Natural killer cell (primary cell): Measurements from ENCODE around the gene NUAK1. TPM values are rescaled to one million over a fixed set of nuclear protein-coding genes. Genes with fewer than 3 reads are reported as not detected.

Experiments
- ATAC-seq, 3 donors: fragments of 150-1000 bp in 2 of 3; fragments of 200-7000 bp in 1 of 3; cut with Tn5 transposase; 1 replicate in 1 of 3; 2 replicates in 2 of 3; pipeline ENCODE4 v1.10.0; 2021; ENCODE audit warnings: mild to moderate bottlenecking in 2 of 3, moderate library complexity in 2 of 3
- DNase-seq, 2 donors: peaks; one replicate each; pipeline versions ENCODE4 v3.0.0 to v3.0.0-alpha.2; 2013 to 2021; ENCODE audit warnings: mixed read lengths in 1 of 2
- H3K27ac ChIP-seq: one replicate; pipeline ENCODE4 v1.5.1; 2013; ENCODE audit warnings: mild to moderate bottlenecking, low read length
- H3K27me3 ChIP-seq: one replicate; pipeline ENCODE4 v1.6.1; 2013; ENCODE audit warnings: low read length; ENCODE audit not compliant: control insufficient read depth, insufficient read depth
- H3K36me3 ChIP-seq: one replicate; pipeline ENCODE4 v1.6.1; 2013; ENCODE audit warnings: low read length; ENCODE audit not compliant: control insufficient read depth, insufficient read depth
- H3K4me1 ChIP-seq: one replicate; pipeline ENCODE4 v1.6.1; 2013; ENCODE audit warnings: low read length; ENCODE audit not compliant: control insufficient read depth, insufficient read depth
- H3K4me3 ChIP-seq: one replicate; pipeline ENCODE4 v1.5.1; 2013; ENCODE audit warnings: low read length
- H3K9me3 ChIP-seq: one replicate; pipeline ENCODE4 v1.6.1; 2013; ENCODE audit warnings: low read length; ENCODE audit not compliant: control insufficient read depth, insufficient read depth
- H3K27ac Mint-ChIP-seq, 2 donors: one replicate each; pipeline ENCODE4 v1.8.0; 2022; ENCODE audit warnings: mild to moderate bottlenecking in 2 of 2, mixed read lengths in 2 of 2, moderate library complexity in 1 of 2
- H3K27me3 Mint-ChIP-seq, 2 donors: one replicate each; pipeline ENCODE4 v1.8.0; 2022; ENCODE audit warnings: low read depth in 2 of 2, mixed read lengths in 2 of 2
- H3K36me3 Mint-ChIP-seq: one replicate; pipeline ENCODE4 v1.8.0; 2022; ENCODE audit warnings: mixed read lengths
- H3K4me1 Mint-ChIP-seq, 2 donors: one replicate each; pipeline ENCODE4 v1.8.0; 2022; ENCODE audit warnings: mixed read lengths in 2 of 2
- H3K4me3 Mint-ChIP-seq: one replicate; pipeline ENCODE4 v1.8.0; 2022; ENCODE audit warnings: mild to moderate bottlenecking, moderate library complexity, mixed read lengths
- H3K9me3 Mint-ChIP-seq, 2 donors: one replicate each; pipeline ENCODE4 v1.8.0; 2022; ENCODE audit warnings: mixed read lengths in 2 of 2
- WGBS: methylation state at CpG from one replicate; pipeline ENCODE4 v1.1.7; 2013; ENCODE audit warnings: missing lambda C conversion rate; ENCODE audit not compliant: insufficient coverage; 5-methylcytosine and 5-hydroxymethylcytosine counted together
- intact Hi-C: fragments of 100-400 bp; cut with micrococcal nuclease; formaldehyde crosslinking; loops from one replicate; pipeline ENCODE4 v1.14.2; 2022
- total RNA-seq, 4 donors: library from RNA; stranded (reverse); fragments of 120-200 nt in 1 of 4; gene quantifications; one replicate each; pipeline versions ENCODE4 v1.2.3 to v1.2.4, GENCODE V29; 2013 to 2022
- TF ChIP-seq, protein P1 (sequence below): fragments of 200-600 bp; IDR thresholded peaks from one replicate; pipeline ENCODE4 v1.8.0; 2022; ENCODE audit warnings: antibody characterized with exemption

NUAK1 gene
- total RNA-seq, 3 donors from 2014 or later (not counting 1 experiment from before 2014, with no cell fraction given): 1.4 to 10.9 (median 3.4) TPM

GRCh38 chr12:106073179-106073578 is 65.6 kb downstream of the NUAK1 start:
- Histone ChIP-seq H3K4me3 (no peak overlapping the region), H3K36me3 (no peaks in the 10 kb centered on the region), H3K27me3 (no peaks in the 10 kb centered on the region), H3K4me1 (no peaks in the 10 kb centered on the region), H3K9me3 (no peaks in the 10 kb centered on the region), H3K27ac (no peak overlapping the region)
- no peak for ATAC-seq
- TF ChIP-seq, protein P1, sequence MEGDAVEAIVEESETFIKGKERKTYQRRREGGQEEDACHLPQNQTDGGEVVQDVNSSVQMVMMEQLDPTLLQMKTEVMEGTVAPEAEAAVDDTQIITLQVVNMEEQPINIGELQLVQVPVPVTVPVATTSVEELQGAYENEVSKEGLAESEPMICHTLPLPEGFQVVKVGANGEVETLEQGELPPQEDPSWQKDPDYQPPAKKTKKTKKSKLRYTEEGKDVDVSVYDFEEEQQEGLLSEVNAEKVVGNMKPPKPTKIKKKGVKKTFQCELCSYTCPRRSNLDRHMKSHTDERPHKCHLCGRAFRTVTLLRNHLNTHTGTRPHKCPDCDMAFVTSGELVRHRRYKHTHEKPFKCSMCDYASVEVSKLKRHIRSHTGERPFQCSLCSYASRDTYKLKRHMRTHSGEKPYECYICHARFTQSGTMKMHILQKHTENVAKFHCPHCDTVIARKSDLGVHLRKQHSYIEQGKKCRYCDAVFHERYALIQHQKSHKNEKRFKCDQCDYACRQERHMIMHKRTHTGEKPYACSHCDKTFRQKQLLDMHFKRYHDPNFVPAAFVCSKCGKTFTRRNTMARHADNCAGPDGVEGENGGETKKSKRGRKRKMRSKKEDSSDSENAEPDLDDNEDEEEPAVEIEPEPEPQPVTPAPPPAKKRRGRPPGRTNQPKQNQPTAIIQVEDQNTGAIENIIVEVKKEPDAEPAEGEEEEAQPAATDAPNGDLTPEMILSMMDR: no peak
- no peaks in the 10 kb centered on the region for H3K36me3 Mint-ChIP-seq
- no peak overlapping the region for H3K4me3 Mint-ChIP-seq
- H3K27me3 Mint-ChIP-seq: peaks cover 6 to 25% of the 10 kb centered on the region in 2 donors
- no peaks in the 10 kb centered on the region for H3K4me1 Mint-ChIP-seq
- WGBS: 78% methylated on average over 3 of the region's 3 CpGs
- DNase-seq: no peak
- H3K27ac Mint-ChIP-seq: no peak overlapping the region
- intact Hi-C loops: no loop called here
- H3K9me3 Mint-ChIP-seq: no peaks in the 10 kb centered on the region

- no peaks in the 10 kb centered on the region for H3K36me3 ChIP-seq
- TF ChIP-seq, protein P1: no peak
- Mint-ChIP-seq H3K36me3 (no peaks in the 10 kb centered on the region), H3K4me3 (no peak overlapping the region), H3K9me3 (no peaks in the 10 kb centered on the region), H3K4me1 (no peaks in the 10 kb centered on the region), H3K27me3 (peaks cover 6 to 24% of the 10 kb centered on the region in 2 donors), H3K27ac (no peak overlapping the region)
- H3K27ac ChIP-seq: no peak overlapping the region
- no peaks in the 10 kb centered on the region for H3K27me3 ChIP-seq
- WGBS: 62% methylated on average over 2 of the region's 2 CpGs
- H3K4me1 ChIP-seq: no peaks in the 10 kb centered on the region
- H3K4me3 ChIP-seq: no peak overlapping the region
- H3K9me3 ChIP-seq: no peaks in the 10 kb centered on the region
- no peak for ATAC-seq
- DNase-seq: no peak
- intact Hi-C loops: no loop called here
Observed at GRCh38 chr12:106072751-106073150, 66.0 kb downstream of the NUAK1 start.

DNA sequence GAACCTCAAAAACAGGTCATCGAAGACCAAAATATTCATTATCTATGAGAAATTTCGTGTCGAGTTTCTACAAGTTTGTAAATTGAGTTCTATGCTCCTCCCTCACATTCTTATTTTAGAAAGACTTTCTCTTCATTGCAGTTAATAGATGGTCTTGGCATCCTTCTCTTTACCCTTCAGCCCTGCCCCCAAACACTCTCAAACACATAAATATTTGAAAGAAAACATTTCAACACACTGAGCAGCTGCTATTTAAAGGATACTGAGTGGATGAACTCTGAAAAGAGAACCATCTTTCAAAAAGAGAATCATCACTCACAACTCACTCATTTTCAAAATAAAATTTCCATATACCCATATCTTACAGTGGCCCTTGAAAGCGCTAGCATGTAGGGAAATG is 67.1 kb downstream of the NUAK1 start:
- no peaks in the 10 kb centered on the region for H3K36me3 ChIP-seq
- no peaks in the 10 kb centered on the region for H3K4me1 ChIP-seq
- DNase-seq (no peak), ATAC-seq (no peak)
- H3K27ac Mint-ChIP-seq: no peak overlapping the region
- WGBS: 90% methylated on average over 3 of the region's 4 CpGs
- no peak overlapping the region for H3K27ac ChIP-seq
- TF ChIP-seq, protein P1: no peak
- H3K27me3 ChIP-seq: no peaks in the 10 kb centered on the region
- H3K9me3 Mint-ChIP-seq: no peaks in the 10 kb centered on the region
- no peak overlapping the region for H3K4me3 Mint-ChIP-seq
- no peaks in the 10 kb centered on the region for H3K4me1 Mint-ChIP-seq
- H3K4me3 ChIP-seq: no peak overlapping the region
- no peaks in the 10 kb centered on the region for H3K9me3 ChIP-seq
- intact Hi-C loops: no loop called here
- no peaks in the 10 kb centered on the region for H3K36me3 Mint-ChIP-seq
- peaks cover 6 to 13% of the 10 kb centered on the region in 2 donors for H3K27me3 Mint-ChIP-seq

DNA sequence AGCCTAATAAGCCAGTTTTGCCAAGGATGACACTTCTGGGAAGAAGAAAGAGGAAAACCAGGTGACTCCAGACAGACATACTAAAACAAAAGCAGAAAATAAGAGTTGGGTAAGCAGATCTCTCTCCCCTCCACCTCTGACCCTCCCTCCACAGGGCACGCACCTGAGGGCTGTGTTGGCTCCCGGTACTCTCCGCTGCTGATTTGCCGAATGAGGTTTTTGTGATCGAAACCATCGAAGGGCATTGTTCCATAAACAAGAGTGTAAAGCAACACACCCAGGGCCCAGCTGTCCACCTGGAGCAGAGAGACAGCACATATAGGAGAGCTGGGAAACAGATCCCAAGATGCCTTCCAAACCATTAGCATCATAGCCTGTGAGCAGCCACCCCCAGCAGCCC is 68.1 kb downstream of the NUAK1 start:
- TF ChIP-seq, protein P1: no peak
- intact Hi-C loops: no loop called here

More for the DNA sequence above, 68.1 kb downstream of the NUAK1 start:
- no peaks in the 10 kb centered on the region for H3K36me3 ChIP-seq
- H3K36me3 Mint-ChIP-seq: no peaks in the 10 kb centered on the region
- H3K9me3 ChIP-seq: no peaks in the 10 kb centered on the region
- H3K4me3 ChIP-seq: no peak overlapping the region
- peaks cover 3 to 6% of the 10 kb centered on the region in 2 donors for H3K27me3 Mint-ChIP-seq
- H3K27me3 ChIP-seq: no peaks in the 10 kb centered on the region
- H3K4me3 Mint-ChIP-seq: no peak overlapping the region
- ATAC-seq: no peak
- H3K27ac Mint-ChIP-seq: no peak overlapping the region
- H3K9me3 Mint-ChIP-seq: no peaks in the 10 kb centered on the region
- no peak overlapping the region for H3K27ac ChIP-seq
- WGBS: 96% methylated on average over 6 of the region's 6 CpGs
- no peaks in the 10 kb centered on the region for H3K4me1 ChIP-seq
- DNase-seq: no peak
- H3K4me1 Mint-ChIP-seq: no peaks in the 10 kb centered on the region
